ENCODE data around the gene FABP3. TPM values are rescaled to one million over a fixed set of nuclear protein-coding genes. Genes with fewer than 3 reads are reported as not detected.

The FABP3 gene
- total RNA-seq: 100 to 1,000 TPM in 1 of 9 donors, 10 to 100 TPM in 8; 23.8 to 143 (median 59.2) TPM
- 100 to 1,000 TPM in 2 of 3 donors, 10 to 100 TPM in 1; 56.7 to 233 (median 125) TPM for polyA plus RNA-seq
- long read RNA-seq, donor 1, transcript FABP3-201 (4 exons, 725 nt): major isoform, 22 of 25 reads
- long read RNA-seq, donor 1, partial matches to known transcripts: 0 of 25 reads
- long read RNA-seq, donor 1, other reads (novel, unspliced or antisense): 0 of 25 reads
- long read RNA-seq, donor 2, transcript FABP3-201 (4 exons, 725 nt): major isoform, 31 of 36 reads
- long read RNA-seq, donor 2, transcript FABP3-203 (3 exons, 535 nt): minor isoform, 5 of 36 reads
- long read RNA-seq, donor 2, partial matches to known transcripts: 0 of 36 reads
- long read RNA-seq, donor 2, other reads (novel, unspliced or antisense): 0 of 36 reads
- long read RNA-seq, donor 3, transcript FABP3-201 (4 exons, 725 nt): major isoform, 36 of 40 reads
- long read RNA-seq, donor 3, partial matches to known transcripts: 0 of 40 reads
- long read RNA-seq, donor 3, other reads (novel, unspliced or antisense): 0 of 40 reads
- long read RNA-seq, donor 4, transcript FABP3-201 (4 exons, 725 nt): major isoform, 56 of 69 reads
- long read RNA-seq, donor 4, partial matches to known transcripts: 1 of 69 reads
- long read RNA-seq, donor 4, other reads (novel, unspliced or antisense): 9 of 69 reads
- long read RNA-seq, donor 5, transcript FABP3-201 (4 exons, 725 nt): major isoform, 24 of 32 reads
- long read RNA-seq, donor 5, partial matches to known transcripts: 0 of 32 reads
- long read RNA-seq, donor 5, other reads (novel, unspliced or antisense): 8 of 32 reads
- long read RNA-seq, donor 6, transcript FABP3-201 (4 exons, 725 nt): major isoform, 45 of 47 reads
- long read RNA-seq, donor 6, partial matches to known transcripts: 0 of 47 reads
- long read RNA-seq, donor 6, other reads (novel, unspliced or antisense): 2 of 47 reads
- long read RNA-seq, donor 7, transcript FABP3-201 (4 exons, 725 nt): major isoform, 16 of 20 reads
- long read RNA-seq, donor 7, partial matches to known transcripts: 0 of 20 reads
- long read RNA-seq, donor 7, other reads (novel, unspliced or antisense): 0 of 20 reads
- long read RNA-seq, donor 8, transcript FABP3-201 (4 exons, 725 nt): major isoform, 33 of 36 reads
- long read RNA-seq, donor 8, partial matches to known transcripts: 0 of 36 reads
- long read RNA-seq, donor 8, other reads (novel, unspliced or antisense): 0 of 36 reads
- long read RNA-seq, donor 9, transcript FABP3-201 (4 exons, 725 nt): major isoform, 69 of 74 reads
- long read RNA-seq, donor 9, transcript FABP3-203 (3 exons, 535 nt): minor isoform, 5 of 74 reads
- long read RNA-seq, donor 9, partial matches to known transcripts: 0 of 74 reads
- long read RNA-seq, donor 9, other reads (novel, unspliced or antisense): 0 of 74 reads
- long read RNA-seq, donor 10, transcript FABP3-201 (4 exons, 725 nt): major isoform, 10 of 10 reads
- long read RNA-seq, donor 10, partial matches to known transcripts: 0 of 10 reads
- long read RNA-seq, donor 10, other reads (novel, unspliced or antisense): 0 of 10 reads

DNA sequence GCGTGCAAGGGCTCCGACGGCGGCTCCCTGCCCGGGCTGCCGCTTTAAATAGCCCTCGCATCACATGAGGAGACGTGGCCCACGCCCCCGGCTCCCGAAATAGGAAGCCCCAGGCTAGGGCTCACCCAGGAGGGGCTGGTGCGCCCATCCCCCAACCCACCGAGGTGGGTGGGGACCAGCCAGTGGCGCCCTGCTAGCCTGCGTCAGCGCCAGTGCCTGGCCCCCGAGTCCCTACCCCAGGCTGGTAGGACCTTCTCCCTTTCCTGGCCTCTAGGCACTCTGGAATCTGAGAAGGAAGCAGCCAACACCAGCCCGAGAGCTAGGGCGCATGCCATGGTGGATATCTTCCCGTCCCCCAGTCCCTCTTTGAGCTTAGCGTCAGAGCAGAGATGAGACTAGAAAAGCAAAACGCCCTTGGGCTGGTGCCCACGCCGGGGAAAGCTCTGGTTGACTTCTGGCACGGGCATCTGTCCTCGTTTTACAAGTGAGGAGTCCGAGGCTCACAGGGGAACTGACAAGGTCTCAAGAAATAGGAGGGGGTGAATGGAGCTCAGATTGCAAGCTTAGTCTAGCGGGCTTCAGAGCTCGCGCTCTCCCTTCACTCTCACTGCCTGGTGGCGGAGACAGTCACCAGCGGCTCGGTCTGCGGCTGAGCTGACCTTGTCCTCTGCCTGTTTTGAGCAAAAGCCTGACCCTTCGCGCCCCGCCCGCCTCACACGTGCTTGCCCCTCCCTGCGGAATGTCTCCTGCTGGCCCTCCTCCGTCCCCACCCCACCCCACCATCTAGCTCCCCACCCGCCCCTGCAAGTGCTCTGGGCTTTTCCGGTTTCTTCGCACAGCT lies at the start of gene FABP3:
TSS of gene FABP3 (minus strand) at position 21 of the 841 bp plus-strand sequence. CDS start 62 bp downstream, outside the sequence.
- TF ChIP-seq POLR2A (IDR thresholded peaks at IDR 0.05): peak; percentile 48 to 95
- TF ChIP-seq, protein P1, sequence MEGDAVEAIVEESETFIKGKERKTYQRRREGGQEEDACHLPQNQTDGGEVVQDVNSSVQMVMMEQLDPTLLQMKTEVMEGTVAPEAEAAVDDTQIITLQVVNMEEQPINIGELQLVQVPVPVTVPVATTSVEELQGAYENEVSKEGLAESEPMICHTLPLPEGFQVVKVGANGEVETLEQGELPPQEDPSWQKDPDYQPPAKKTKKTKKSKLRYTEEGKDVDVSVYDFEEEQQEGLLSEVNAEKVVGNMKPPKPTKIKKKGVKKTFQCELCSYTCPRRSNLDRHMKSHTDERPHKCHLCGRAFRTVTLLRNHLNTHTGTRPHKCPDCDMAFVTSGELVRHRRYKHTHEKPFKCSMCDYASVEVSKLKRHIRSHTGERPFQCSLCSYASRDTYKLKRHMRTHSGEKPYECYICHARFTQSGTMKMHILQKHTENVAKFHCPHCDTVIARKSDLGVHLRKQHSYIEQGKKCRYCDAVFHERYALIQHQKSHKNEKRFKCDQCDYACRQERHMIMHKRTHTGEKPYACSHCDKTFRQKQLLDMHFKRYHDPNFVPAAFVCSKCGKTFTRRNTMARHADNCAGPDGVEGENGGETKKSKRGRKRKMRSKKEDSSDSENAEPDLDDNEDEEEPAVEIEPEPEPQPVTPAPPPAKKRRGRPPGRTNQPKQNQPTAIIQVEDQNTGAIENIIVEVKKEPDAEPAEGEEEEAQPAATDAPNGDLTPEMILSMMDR (IDR thresholded peaks at IDR 0.05): peak in 2 of 6 experiments; percentile 20 to 32
- H3K27me3 ChIP-seq: no peaks in the 10 kb centered on the region
- H3K4me1 ChIP-seq (replicated peaks in 1 of 2): peaks cover 58 to 67% of the 10 kb centered on the region in 2 donors
- DNase-seq: peak; percentile 80 to 97 (median 91)
- H3K9me3 ChIP-seq (replicated peaks in 1 of 3): no peaks in the 10 kb centered on the region
- H3K4me3 ChIP-seq: peak within 1 kb of the TSS in 2 of 4 donors; percentile 21 to 50
- WGBS, 4 donors: 0 to 14% (median 2%) methylated on average over 19 to 44 of the region's 44 CpGs
- H3K27ac ChIP-seq: peak within 1 kb of the TSS; percentile 75 to 93 (median 86)
- intact Hi-C loops (cut with DNase I): no loop called here
- H3K36me3 ChIP-seq (replicated peaks in 1 of 2): no peaks in the 10 kb centered on the region

DNA sequence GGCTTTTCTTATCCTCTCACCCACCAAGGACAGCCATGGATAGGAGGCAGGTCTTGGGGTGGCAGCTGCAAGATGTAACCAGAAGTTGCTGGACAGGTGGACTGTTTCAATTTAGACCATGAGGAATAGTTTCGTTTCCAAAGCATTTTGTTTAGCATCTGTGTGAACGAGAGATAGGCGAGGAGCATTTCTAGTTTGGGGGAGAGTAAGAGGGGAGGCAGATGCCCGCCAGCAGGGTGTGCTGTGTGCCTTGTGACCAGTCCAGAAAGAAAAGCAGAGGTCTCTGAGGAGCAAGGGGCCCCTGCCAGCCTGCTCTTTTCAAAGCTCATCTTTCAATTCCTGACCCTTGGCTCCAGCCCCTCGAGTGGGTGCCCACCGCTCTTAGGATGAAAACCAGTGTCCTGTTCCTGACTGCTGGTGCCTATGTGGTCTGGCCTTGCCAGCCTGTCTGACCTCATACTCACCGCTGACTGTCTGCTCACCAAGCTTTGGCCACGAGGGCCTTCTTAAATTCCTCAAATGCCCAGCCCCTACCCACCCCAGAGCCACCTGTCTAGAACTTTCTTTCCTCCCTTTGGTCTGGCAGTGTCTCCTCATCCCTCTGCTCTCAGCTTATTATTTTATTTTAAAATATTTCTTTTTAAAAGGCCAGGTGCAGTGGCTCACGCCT lies 48.6 kb upstream of the FABP3 start:
- no peak for TF ChIP-seq POLR2A (IDR thresholded peaks at IDR 0.05)
- TF ChIP-seq, protein P1 (IDR thresholded peaks at IDR 0.05): peak in 1 of 6 experiments; percentile 11
- no peak for DNase-seq
- H3K9me3 ChIP-seq (replicated peaks in 1 of 3): no peaks in the 10 kb centered on the region
- no peaks in the 10 kb centered on the region for H3K27me3 ChIP-seq
- no peaks in the 10 kb centered on the region for H3K4me1 ChIP-seq (replicated peaks in 1 of 2)
- H3K36me3 ChIP-seq (replicated peaks in 1 of 2): no peaks in the 10 kb centered on the region
- H3K4me3 ChIP-seq: no peak overlapping the region
- 69 to 75% (median 72%) methylated on average over 9 of the region's 9 CpGs for WGBS, 4 donors
- H3K27ac ChIP-seq: no peak overlapping the region
- intact Hi-C loops (cut with DNase I): loop anchor here (5.0 to 10.0 kb wide), 2 partner anchors 123 to 239 kb away; no protein-coding TSS in a partner anchor

DNA sequence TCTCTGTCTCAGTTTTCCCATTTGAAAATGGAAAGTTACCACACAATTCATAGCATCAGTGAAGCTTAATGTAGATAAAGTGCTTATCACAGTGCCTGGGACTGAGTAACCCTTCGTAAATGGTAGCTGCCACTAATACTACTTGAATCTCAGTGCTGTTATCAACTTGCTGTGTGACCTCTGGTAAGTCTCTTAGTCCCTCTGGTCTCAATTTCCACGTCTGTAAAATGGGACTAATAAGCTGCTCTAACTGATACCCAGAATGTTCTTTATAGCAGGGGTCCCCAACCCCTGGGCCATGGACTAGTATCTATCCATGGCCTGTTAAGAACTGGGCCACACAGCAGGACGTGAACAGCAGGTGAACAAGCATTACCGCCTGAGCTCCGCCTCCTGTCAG lies 47.8 kb upstream of the FABP3 start:
- TF ChIP-seq, protein P1 (IDR thresholded peaks at IDR 0.05): no peak
- TF ChIP-seq POLR2A (IDR thresholded peaks at IDR 0.05): no peak
- no peaks in the 10 kb centered on the region for H3K36me3 ChIP-seq (replicated peaks in 1 of 2)
- H3K27ac ChIP-seq: no peak overlapping the region
- 88 to 94% (median 89%) methylated on average over 2 to 5 of the region's 5 CpGs for WGBS, 4 donors
- DNase-seq: no peak
- no peak overlapping the region for H3K4me3 ChIP-seq
- no peaks in the 10 kb centered on the region for H3K27me3 ChIP-seq
- H3K4me1 ChIP-seq (replicated peaks in 1 of 2): no peaks in the 10 kb centered on the region
- H3K9me3 ChIP-seq (replicated peaks in 1 of 3): no peaks in the 10 kb centered on the region
- intact Hi-C loops (cut with DNase I): loop anchor here (5.0 to 10.0 kb wide), 2 partner anchors 124 to 238 kb away; no protein-coding TSS in a partner anchor

Data from adrenal gland (tissue), 19 donors.